Right lobe of liver (tissue), 4 donors: ENCODE measurements around the gene FHL1.

Experiments
- POLR2A ChIP-seq: fragments of 450-650 bp; IDR thresholded peaks from one replicate; pipeline ENCODE4 v1.6.1; 2017; ENCODE audit warnings: antibody characterized with exemption, mild to moderate bottlenecking
- TF ChIP-seq, protein P1 (sequence below), 4 donors: fragments of 200-600 bp in 3 of 4; fragments of 450-650 bp in 1 of 4; IDR thresholded peaks; one replicate each; pipeline versions ENCODE4 v1.5.1 to v1.8.0; 2016 to 2022; ENCODE audit warnings: antibody characterized with exemption in 4 of 4, mild to moderate bottlenecking in 2 of 4
- donor health status: DM: no; HTN: no; CAD: no.
- donor health status: DM: no; HTN: no; CAD: no.
- donor health status: DM: no; HTN: yes; CAD: no.

DNA sequence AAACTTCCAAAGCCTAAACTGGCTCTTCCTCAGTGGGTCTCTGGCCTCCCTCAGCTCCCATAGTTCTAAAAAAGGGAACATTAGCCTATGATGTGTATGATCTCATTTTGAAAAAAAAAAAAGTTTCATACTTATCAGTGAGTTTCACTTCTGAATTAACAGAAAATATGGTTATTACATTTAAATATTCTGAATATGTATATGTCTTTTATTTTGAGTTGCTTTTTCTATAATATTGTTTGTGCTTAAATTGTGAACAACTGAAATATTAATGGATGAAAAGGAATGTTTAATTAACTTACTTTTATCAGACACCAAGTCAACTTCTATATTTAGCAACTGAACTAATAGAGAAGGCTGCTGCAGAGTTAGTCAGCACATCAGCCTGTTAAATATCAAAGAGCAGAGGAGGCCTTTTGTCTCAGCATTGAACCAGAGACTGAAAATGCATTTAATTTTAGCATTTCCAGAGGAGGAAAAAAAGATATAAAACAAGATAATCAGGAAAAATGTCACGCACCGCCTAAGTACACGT, 20.4 kb upstream of the FHL1 start:
- no peak for TF ChIP-seq POLR2A
- TF ChIP-seq, protein P1, sequence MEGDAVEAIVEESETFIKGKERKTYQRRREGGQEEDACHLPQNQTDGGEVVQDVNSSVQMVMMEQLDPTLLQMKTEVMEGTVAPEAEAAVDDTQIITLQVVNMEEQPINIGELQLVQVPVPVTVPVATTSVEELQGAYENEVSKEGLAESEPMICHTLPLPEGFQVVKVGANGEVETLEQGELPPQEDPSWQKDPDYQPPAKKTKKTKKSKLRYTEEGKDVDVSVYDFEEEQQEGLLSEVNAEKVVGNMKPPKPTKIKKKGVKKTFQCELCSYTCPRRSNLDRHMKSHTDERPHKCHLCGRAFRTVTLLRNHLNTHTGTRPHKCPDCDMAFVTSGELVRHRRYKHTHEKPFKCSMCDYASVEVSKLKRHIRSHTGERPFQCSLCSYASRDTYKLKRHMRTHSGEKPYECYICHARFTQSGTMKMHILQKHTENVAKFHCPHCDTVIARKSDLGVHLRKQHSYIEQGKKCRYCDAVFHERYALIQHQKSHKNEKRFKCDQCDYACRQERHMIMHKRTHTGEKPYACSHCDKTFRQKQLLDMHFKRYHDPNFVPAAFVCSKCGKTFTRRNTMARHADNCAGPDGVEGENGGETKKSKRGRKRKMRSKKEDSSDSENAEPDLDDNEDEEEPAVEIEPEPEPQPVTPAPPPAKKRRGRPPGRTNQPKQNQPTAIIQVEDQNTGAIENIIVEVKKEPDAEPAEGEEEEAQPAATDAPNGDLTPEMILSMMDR (IDR thresholded peaks at IDR 0.05) = no peak
